Skeletal muscle cell (primary cell): ENCODE measurements around the gene MXRA8.

Source experiments
- DNase-seq: peaks from one replicate; pipeline ENCODE4 v3.0.0-alpha.2; 2010; ENCODE audit warnings: low read depth
- H3K4me3 ChIP-seq: 2 replicates; pipeline ENCODE4 v1.5.1; 2011; ENCODE audit warnings: low read depth, mild to moderate bottlenecking, control low read depth, low read length, moderate library complexity

MXRA8 gene

DNA sequence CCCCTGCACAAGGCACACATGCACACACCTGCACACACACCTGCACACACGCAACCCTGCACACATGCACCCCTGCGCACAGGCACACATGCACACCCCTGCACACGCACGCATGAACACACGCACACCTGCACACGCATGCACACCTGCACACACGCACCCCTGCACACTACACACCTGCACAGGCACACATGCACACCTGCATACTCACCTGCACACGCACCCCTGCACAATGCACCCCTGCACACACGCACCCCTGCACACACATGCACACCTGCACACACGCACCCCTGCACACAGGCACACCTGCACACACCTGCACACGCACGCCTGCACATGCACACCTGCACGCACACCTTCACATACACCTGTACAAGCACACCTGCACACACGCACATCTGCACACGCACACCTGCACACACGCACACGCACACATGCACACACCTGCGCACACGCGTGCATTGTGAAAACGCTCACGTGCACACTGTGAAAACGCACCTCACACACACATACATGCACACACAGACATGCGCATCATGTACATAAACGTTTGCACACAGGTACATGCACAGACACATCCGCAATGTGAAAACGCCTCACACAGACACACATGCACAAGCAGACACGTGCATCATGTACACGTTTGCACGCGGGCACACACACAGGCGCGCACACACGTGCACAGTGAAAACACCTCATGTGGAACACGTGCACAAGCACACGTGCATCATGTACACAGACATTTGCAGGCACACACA, 17.4 kb downstream of the MXRA8 start:
- DNase-seq, result no peak

DNA sequence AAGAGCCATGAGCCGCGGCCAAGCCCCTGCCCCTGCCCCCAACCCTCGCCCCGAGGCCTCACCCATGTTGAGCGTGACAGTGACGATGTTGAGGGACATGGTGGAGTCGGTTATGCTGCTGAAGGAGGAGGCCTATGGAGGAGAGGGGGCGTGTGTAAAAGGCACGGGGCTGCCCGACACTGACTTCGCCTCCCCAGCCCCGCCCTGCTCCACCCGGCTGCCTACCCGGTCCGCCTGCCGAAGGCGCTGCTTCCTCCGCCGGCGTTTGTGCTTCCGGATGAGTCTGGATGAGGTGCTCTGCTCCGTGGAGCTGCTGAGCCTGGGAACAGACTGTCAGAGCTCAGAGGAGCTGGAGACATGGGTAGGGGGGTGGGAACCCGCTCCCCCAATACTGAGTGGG, 18.2 kb downstream of the MXRA8 start:
- no peak for DNase-seq
- no peak overlapping the region for H3K4me3 ChIP-seq

More for the DNA sequence above, 17.4 kb downstream of the MXRA8 start:
- H3K4me3 ChIP-seq, result no peak overlapping the region

DNA sequence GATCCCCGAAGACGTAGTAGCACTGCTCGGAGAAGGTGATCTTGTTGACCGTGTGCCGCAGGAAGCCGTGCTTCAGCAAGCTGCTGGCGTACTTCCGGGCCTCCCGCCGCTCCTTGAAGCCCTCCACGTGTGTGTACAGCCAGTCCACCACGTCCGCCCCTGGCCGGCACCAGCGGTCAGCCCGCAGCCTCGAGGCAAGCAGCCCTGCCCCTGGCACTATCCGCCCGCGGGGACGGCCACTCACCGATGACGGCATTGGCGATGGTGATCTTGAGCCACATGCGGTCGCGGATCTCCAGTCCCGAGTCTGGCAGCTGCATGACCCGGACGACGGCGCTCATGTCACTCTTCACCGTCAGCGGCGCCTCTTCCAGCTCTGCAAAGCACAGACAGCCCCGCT, 20.1 kb downstream of the MXRA8 start:
- DNase-seq, result no peak
- no peak overlapping the region for H3K4me3 ChIP-seq

DNA sequence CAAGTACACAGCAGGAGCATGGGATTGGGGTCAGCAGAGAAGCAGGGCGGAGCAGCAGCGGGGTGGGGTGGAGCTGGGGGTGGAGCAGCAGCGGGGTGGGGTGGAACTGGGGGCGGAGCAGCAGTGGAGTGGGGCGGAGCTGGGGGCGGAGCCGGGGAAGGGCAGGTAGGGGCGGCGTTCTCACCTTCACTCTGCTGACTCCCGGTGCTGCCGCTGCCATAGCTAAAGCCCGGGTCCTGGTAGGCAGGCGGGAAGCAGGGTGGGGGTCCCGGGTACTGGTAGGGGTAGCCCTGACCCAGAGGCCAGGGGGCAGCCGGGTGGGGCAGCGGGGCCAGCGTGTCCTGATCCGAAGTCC, 20.6 kb downstream of the MXRA8 start:
- no peak for DNase-seq
- H3K4me3 ChIP-seq, result no peak overlapping the region

DNA sequence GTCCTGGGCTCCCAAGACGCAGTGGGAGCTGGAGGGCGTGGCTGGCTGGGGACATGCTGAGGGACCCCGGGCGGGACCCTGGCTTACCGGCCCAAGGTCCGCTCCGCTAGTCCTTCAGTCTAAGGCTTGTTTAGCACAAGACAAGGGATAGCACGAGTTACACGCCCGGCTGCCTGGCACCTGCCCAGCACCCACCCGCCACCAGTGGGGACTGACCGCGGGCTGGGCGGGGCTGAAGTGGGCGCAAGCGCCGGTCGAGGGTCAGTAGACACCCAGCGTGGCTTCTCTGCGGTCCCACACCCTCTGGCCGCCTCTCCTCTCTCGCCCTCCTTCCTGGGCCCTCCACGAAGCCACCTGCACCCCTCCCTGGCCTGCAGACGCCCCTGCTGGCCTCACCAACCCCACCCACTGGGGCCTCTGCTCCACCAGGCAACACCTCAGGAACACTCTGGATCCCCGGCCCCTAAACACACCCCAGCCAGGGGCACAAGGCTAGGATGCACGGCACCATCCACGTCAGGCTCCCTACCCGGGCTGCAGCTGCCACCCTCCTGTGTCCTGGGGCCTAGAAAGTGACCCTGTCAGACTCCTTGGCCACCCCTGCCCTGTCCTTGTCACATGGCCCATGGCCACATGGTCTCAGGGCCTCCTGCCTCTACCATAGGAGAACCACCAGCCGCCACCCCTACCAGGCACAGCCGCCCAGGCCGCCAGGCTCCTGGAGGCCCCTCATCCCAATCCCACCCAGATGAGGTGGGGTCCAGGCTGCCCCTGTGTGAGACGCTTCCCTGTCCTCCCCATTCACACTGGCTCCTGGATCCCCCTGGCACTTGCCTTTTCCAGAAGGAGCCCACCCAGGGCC, 21.2 kb downstream of the MXRA8 start:
- no peak overlapping the region for H3K4me3 ChIP-seq
- DNase-seq, result no peak

DNA sequence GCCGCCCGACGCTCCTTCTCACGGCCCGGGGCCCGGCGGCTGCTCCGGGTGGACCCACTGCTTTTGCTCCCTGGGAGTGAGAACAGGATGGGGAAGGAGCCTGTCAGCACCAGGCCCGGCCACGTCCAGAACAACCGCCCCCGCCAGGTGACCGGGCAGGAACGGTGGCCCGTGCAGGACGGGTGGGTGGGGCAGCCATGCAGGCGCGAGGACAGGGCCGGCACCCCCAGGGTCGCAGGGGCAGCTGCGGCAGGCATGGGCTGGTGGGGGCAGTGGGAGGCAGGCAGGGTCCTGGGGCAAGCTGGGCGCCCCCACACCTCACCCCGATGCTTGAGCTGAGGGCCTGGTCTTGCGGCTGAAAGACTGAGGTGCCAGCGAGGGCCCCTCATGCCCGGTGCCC, 21.9 kb downstream of the MXRA8 start:
- DNase-seq, result no peak
- H3K4me3 ChIP-seq, result no peak overlapping the region

DNA sequence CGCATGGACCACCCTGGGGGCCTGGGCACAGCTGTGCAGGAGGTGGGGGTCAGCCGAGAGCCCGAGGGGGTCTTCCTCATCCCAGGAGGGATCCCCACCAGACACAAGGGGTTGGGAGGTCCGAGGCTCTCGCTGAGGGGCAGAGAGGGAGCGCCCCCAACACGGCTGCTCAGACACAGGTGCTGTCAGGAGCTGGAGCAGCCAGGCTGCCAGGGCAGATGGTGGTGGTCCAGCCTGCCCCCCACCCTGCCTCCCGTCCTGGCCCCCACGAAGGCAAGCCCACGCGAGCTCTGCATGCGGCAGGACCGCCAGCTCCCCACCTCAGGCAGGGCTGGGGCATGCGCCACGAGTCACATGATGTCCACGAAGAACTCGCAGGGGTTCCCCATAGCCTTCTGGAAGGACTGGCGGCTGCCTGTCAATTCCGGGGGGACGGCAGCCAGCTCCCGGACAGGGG, 22.5 kb downstream of the MXRA8 start:
- no peak for DNase-seq
- no peak overlapping the region for H3K4me3 ChIP-seq

DNA sequence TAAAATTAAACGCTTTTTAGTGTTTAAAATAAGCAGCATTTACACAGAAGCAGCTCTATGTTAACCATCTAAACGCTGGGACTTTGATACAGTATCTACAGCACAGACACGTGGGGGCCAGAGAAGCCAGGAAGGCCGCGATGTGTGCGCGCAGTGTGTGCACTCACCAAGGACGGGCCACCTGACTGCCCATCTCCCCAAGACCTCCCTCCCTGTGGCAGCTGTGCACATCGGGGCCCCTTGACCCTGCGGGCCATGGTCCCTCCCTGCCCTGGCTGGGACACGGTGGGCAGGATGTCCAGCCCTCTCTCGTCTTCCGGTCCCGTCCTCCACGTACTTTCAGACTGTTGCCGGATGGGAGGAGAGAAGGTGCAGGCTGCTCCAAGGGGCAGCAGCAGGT, 23.1 kb downstream of the MXRA8 start:
- no peak for DNase-seq
- no peak overlapping the region for H3K4me3 ChIP-seq

DNA sequence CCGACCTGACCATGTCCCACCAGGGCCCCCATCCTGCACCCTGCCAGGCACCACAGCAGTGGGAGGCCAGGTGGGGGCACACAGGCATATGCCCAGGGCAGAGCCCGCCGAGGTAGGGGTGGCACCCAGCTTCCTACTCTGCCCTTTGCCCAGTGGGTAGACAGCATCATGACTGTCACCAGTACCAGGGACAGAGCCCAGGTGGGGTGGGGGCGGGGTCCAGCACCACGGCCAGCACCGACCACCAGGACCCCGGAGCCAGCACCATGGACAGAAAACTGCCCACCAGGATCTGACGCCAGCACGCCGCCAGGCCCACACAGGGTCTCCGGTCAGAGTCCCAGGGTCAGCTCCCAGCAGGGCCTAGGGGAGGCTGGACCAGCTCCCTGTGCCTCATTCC, 23.5 kb downstream of the MXRA8 start:
- no peak overlapping the region for H3K4me3 ChIP-seq
- DNase-seq, result no peak

DNA sequence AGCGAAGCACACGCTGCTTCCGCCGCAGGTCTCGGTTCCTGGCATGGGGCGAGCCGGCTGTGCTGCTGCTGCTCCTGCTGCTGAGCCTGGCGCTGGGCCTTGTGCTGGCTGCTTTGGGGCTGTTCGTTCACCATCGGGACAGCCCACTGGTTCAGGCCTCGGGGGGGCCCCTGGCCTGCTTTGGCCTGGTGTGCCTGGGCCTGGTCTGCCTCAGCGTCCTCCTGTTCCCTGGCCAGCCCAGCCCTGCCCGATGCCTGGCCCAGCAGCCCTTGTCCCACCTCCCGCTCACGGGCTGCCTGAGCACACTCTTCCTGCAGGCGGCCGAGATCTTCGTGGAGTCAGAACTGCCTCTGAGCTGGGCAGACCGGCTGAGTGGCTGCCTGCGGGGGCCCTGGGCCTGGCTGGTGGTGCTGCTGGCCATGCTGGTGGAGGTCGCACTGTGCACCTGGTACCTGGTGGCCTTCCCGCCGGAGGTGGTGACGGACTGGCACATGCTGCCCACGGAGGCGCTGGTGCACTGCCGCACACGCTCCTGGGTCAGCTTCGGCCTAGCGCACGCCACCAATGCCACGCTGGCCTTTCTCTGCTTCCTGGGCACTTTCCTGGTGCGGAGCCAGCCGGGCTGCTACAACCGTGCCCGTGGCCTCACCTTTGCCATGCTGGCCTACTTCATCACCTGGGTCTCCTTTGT, 24.7 kb downstream of the MXRA8 start:
- H3K4me3 ChIP-seq, result no peak overlapping the region
- no peak for DNase-seq

DNA sequence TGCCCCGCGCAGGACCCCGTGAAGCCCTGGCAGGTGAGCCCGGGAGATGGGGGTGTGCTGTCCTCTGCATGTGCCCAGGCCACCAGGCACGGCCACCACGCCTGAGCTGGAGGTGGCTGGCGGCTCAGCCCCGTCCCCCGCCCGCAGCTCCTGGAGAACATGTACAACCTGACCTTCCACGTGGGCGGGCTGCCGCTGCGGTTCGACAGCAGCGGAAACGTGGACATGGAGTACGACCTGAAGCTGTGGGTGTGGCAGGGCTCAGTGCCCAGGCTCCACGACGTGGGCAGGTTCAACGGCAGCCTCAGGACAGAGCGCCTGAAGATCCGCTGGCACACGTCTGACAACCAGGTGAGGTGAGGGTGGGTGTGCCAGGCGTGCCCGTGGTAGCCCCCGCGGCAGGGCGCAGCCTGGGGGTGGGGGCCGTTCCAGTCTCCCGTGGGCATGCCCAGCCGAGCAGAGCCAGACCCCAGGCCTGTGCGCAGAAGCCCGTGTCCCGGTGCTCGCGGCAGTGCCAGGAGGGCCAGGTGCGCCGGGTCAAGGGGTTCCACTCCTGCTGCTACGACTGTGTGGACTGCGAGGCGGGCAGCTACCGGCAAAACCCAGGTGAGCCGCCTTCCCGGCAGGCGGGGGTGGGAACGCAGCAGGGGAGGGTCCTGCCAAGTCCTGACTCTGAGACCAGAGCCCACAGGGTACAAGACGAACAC, 25.4 kb downstream of the MXRA8 start:
- DNase-seq, result no peak
- no peak overlapping the region for H3K4me3 ChIP-seq

DNA sequence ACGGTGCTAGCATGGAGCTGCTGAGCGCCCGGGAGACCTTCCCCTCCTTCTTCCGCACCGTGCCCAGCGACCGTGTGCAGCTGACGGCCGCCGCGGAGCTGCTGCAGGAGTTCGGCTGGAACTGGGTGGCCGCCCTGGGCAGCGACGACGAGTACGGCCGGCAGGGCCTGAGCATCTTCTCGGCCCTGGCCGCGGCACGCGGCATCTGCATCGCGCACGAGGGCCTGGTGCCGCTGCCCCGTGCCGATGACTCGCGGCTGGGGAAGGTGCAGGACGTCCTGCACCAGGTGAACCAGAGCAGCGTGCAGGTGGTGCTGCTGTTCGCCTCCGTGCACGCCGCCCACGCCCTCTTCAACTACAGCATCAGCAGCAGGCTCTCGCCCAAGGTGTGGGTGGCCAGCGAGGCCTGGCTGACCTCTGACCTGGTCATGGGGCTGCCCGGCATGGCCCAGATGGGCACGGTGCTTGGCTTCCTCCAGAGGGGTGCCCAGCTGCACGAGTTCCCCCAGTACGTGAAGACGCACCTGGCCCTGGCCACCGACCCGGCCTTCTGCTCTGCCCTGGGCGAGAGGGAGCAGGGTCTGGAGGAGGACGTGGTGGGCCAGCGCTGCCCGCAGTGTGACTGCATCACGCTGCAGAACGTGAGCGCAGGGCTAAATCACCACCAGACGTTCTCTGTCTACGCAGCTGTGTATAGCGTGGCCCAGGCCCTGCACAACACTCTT, 26.2 kb downstream of the MXRA8 start:
- no peak for DNase-seq
- H3K4me3 ChIP-seq, result no peak overlapping the region

DNA sequence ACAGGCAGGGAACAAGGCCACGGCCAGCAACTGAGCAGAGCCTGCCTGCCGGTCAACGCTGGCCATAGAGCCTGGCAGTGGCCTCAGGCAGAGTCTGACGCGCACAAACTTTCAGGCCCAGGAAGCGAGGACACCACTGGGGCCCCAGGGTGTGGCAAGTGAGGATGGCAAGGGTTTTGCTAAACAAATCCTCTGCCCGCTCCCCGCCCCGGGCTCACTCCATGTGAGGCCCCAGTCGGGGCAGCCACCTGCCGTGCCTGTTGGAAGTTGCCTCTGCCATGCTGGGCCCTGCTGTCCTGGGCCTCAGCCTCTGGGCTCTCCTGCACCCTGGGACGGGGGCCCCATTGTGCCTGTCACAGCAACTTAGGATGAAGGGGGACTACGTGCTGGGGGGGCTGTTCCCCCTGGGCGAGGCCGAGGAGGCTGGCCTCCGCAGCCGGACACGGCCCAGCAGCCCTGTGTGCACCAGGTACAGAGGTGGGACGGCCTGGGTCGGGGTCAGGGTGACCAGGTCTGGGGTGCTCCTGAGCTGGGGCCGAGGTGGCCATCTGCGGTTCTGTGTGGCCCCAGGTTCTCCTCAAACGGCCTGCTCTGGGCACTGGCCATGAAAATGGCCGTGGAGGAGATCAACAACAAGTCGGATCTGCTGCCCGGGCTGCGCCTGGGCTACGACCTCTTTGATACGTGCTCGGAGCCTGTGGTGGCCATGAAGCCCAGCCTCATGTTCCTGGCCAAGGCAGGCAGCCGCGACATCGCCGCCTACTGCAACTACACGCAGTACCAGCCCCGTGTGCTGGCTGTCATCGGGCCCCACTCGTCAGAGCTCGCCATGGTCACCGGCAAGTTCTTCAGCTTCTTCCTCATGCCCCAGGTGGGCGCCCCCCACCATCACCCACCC, 27.0 kb downstream of the MXRA8 start, which contains the start of gene TAS1R3:
TAS1R3 (plus strand) TSS at position 213 of the 898 bp plus-strand sequence; CDS start at position 279, 66 bp downstream.
- no peak within 1 kb of the TSS for H3K4me3 ChIP-seq
- no peak for DNase-seq

DNA sequence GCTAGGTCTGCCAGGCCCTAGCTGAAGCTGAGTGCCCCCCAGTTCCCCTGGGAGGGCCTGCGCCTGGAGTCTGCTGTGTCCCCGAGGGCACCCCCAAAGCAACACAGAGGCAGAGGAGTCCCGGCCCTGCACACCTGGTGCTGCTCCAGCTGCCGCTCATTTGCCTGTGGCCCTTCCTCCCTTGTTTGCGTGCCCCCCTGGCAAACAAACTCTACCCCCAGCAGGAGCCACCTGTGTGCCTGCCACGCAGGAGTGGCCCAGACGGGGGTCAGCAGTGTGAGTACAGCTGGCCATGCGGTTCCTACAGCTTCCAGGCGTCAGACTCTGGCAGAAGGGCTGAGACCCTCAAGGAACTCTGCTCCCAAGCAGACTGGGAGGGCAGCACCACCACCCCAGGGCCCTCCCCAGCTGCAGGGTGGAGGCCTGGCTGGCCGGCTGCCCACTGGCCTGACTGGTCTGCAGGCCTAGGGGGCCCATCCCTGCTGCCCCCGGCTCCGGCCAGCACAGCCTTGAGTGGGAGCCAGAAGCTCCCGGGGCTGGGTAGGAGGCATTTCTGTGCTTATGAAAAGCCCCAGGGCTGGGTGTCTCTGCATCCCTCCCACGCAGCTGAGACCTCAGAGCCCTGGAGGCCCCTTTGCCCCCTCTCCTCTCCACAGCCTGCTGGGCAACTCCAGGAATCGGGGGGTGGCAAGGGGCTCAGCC, 27.8 kb downstream of the MXRA8 start:
- H3K4me3 ChIP-seq, result no peak overlapping the region
- no peak for DNase-seq

DNA sequence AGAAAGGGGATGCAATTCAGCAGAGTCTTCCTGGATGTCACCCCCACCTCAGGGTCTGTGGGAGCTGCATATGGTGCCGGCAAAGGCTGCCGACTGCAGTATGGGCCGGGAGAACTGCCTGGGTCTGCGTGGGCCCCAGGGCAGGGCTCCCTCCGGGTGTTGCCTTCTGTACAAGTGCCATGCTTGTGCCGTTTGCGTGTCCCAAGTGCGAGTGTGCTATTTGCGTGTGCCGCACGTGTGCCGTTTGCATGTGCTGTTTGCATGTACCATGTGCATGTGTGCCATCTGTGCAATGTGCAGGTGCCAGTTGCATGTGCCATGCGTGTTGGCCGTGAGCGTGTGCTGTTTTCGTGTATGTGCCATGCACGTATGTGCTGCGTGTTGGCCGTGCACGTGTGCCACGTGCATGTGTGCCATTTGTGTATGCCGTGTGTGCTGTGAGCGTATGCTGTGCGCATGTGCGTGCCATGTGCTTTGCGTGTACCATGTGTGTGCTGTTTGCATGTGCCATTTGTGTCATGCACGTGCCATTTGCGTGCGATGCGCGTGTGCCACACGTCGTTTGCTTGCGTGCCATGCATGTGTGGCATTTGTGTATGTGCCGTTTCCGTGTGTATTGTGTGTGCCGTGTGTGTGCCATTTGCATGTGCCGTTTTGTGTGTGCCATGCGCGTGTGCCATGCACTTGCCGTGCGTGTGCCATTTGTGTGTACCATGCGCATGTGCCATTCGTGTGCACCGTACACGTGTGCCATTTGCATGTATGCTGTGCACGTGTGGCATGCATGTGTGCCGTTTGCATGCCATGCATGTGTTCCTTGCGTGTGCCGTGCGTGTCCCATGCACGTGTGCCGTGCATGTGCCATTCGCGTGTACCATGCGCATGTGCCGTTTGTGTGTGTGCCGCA, 28.8 kb downstream of the MXRA8 start:
- DNase-seq, result no peak
- no peak overlapping the region for H3K4me3 ChIP-seq

DNA sequence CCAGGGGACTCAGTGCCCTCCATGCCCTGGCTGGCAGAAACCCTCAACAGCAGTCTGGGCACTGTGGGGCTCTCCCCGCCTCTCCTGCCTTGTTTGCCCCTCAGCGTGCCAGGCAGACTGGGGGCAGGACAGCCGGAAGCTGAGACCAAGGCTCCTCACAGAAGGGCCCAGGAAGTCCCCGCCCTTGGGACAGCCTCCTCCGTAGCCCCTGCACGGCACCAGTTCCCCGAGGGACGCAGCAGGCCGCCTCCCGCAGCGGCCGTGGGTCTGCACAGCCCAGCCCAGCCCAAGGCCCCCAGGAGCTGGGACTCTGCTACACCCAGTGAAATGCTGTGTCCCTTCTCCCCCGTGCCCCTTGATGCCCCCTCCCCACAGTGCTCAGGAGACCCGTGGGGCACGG, 30.1 kb downstream of the MXRA8 start:
- H3K4me3 ChIP-seq, result no peak overlapping the region
- no peak for DNase-seq
